ENCODE results near the gene LRP8. TPM values are rescaled to one million over a fixed set of nuclear protein-coding genes. Genes with fewer than 3 reads are reported as not detected.

The LRP8 gene
- total and polyA plus RNA-seq, 2 experiments from 2014 or later: 27.8 to 71.1 TPM

DNA sequence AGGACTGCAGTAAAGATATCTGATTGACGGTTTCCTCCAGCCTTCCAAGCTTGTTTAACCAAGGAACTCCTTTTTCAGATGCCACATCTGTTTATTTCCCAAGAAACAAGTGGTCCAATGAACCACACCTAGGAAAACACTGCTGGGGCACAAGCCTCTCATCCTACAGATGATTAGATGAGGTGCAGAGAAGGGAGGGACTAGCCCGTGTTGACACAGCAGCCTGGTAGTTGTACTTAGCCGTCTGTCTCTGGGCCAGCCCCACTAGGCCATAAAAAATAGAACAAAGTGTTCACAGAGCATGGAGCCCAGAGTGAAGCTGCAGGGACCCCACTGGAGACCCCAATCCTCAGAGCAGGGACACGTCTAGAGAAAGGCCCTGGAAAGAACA lies 32.1 kb downstream of the LRP8 start:
- Histone ChIP-seq H2AFZ (no peak overlapping the region), H3K9me2 (ENCODE audit: insufficient read depth) (no peaks in the 10 kb centered on the region), H3F3A (replicated peaks; ENCODE audit: low read depth) (no peaks in the 10 kb centered on the region), H3K27ac (ENCODE audit: low read depth) (no peak overlapping the region), H3K79me2 (replicated peaks; ENCODE audit: insufficient read depth) (peaks cover 66% of the 10 kb centered on the region), H3K4me2 (no peak overlapping the region), H3K4me1 (ENCODE audit: insufficient read depth) (no peaks in the 10 kb centered on the region; the same call in 1 of the 2 replicates), H3K4me3 (no peak overlapping the region), H4K20me1 (replicated peaks; ENCODE audit: insufficient read depth) (peaks cover 56% of the 10 kb centered on the region), H3K36me3 (ENCODE audit: insufficient read depth) (no peaks in the 10 kb centered on the region), H3K27me3 (ENCODE audit: insufficient read depth) (no peaks in the 10 kb centered on the region)
- ATAC-seq: no peak
- no peaks in the 10 kb centered on the region for H3K9me3 Mint-ChIP-seq
- H3K4me1 Mint-ChIP-seq: peaks cover 56% of the 10 kb centered on the region
- H3K36me3 Mint-ChIP-seq (ENCODE audit: low read depth): peaks cover 26% of the 10 kb centered on the region
- H3K27me3 Mint-ChIP-seq (ENCODE audit: insufficient read depth, low read depth, poor library complexity): peaks cover 34% of the 10 kb centered on the region
- DNase-seq (ENCODE audit: low spot score): no peak
- H3K4me3 Mint-ChIP-seq: no peak overlapping the region
- H3K27ac Mint-ChIP-seq: no peak overlapping the region
- TF ChIP-seq JUNB (IDR thresholded peaks at IDR 0.05; ENCODE audit: unreplicated experiment) (no peak), CTCF (conservative IDR thresholded peaks at IDR 0.05; ENCODE audit: low read depth in 2 of 2) (no peak), STAT1 (IDR thresholded peaks at IDR 0.05; ENCODE audit: unreplicated experiment) (no peak), ZNF114 (CRISPR knock-in tag; IDR thresholded peaks at IDR 0.05) (no peak), CREB1 (CRISPR knock-in tag; IDR thresholded peaks at IDR 0.05; ENCODE audit: low read depth) (no peak)
- TF ChIP-seq, protein P1, sequence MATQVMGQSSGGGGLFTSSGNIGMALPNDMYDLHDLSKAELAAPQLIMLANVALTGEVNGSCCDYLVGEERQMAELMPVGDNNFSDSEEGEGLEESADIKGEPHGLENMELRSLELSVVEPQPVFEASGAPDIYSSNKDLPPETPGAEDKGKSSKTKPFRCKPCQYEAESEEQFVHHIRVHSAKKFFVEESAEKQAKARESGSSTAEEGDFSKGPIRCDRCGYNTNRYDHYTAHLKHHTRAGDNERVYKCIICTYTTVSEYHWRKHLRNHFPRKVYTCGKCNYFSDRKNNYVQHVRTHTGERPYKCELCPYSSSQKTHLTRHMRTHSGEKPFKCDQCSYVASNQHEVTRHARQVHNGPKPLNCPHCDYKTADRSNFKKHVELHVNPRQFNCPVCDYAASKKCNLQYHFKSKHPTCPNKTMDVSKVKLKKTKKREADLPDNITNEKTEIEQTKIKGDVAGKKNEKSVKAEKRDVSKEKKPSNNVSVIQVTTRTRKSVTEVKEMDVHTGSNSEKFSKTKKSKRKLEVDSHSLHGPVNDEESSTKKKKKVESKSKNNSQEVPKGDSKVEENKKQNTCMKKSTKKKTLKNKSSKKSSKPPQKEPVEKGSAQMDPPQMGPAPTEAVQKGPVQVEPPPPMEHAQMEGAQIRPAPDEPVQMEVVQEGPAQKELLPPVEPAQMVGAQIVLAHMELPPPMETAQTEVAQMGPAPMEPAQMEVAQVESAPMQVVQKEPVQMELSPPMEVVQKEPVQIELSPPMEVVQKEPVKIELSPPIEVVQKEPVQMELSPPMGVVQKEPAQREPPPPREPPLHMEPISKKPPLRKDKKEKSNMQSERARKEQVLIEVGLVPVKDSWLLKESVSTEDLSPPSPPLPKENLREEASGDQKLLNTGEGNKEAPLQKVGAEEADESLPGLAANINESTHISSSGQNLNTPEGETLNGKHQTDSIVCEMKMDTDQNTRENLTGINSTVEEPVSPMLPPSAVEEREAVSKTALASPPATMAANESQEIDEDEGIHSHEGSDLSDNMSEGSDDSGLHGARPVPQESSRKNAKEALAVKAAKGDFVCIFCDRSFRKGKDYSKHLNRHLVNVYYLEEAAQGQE (IDR thresholded peaks at IDR 0.05; ENCODE audit: unreplicated experiment): no peak

DNA sequence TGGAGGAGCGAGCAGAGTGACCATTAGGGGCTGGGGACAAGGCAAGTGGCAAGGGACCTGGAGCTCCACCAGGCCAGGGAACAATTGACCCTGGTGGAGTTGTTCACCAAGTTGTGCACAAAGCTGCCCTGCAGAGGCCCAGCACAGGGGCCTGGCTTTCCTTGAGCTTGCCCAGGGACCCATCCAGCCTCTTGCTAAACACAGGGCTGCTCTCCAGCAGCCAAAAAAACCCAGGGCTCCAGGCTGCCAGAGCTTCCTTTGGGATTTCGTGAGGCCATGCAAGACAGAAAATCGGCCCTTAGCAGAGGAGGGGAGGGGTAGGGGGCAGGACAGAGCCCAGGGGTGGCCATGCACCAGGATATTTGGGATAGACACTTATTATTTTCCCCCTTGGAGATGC lies 32.6 kb downstream of the LRP8 start:
- no peak overlapping the region for H3K27ac ChIP-seq (ENCODE audit: low read depth)
- H3K27ac Mint-ChIP-seq: no peak overlapping the region
- no peak overlapping the region for H2AFZ ChIP-seq

More for the DNA sequence above, 32.6 kb downstream of the LRP8 start:
- Histone ChIP-seq H3K4me3 (no peak overlapping the region), H3K36me3 (ENCODE audit: insufficient read depth) (no peaks in the 10 kb centered on the region), H3K79me2 (replicated peaks; ENCODE audit: insufficient read depth) (peaks cover 66% of the 10 kb centered on the region), H3F3A (replicated peaks; ENCODE audit: low read depth) (no peaks in the 10 kb centered on the region), H3K9me2 (ENCODE audit: insufficient read depth) (no peaks in the 10 kb centered on the region), H3K4me1 (ENCODE audit: insufficient read depth) (no peaks in the 10 kb centered on the region; the same call in 1 of the 2 replicates), H3K27me3 (ENCODE audit: insufficient read depth) (no peaks in the 10 kb centered on the region), H3K4me2 (no peak overlapping the region), H4K20me1 (replicated peaks; ENCODE audit: insufficient read depth) (peaks cover 56% of the 10 kb centered on the region)
- Mint-ChIP-seq H3K9me3 (no peaks in the 10 kb centered on the region), H3K27me3 (ENCODE audit: insufficient read depth, low read depth, poor library complexity) (peaks cover 32% of the 10 kb centered on the region), H3K36me3 (ENCODE audit: low read depth) (peaks cover 29% of the 10 kb centered on the region), H3K4me3 (no peak overlapping the region), H3K4me1 (peaks cover 57% of the 10 kb centered on the region)
- ATAC-seq (no peak), DNase-seq (ENCODE audit: low spot score) (no peak)
- TF ChIP-seq NANOG (IDR thresholded peaks at IDR 0.05; ENCODE audit: borderline replicate concordance): no peak
- no peak for TF ChIP-seq EZH2phosphoT487 (IDR thresholded peaks at IDR 0.05; ENCODE audit: unreplicated experiment)
- no peak for TF ChIP-seq EZH2 (IDR thresholded peaks at IDR 0.05; ENCODE audit: low read depth, unreplicated experiment)
- no peak for TF ChIP-seq ZNF114 (CRISPR knock-in tag; IDR thresholded peaks at IDR 0.05)
- TF ChIP-seq, protein P2, sequence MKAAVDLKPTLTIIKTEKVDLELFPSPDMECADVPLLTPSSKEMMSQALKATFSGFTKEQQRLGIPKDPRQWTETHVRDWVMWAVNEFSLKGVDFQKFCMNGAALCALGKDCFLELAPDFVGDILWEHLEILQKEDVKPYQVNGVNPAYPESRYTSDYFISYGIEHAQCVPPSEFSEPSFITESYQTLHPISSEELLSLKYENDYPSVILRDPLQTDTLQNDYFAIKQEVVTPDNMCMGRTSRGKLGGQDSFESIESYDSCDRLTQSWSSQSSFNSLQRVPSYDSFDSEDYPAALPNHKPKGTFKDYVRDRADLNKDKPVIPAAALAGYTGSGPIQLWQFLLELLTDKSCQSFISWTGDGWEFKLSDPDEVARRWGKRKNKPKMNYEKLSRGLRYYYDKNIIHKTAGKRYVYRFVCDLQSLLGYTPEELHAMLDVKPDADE (IDR thresholded peaks at IDR 0.05): no peak
- TF ChIP-seq POLR2AphosphoS5 (IDR thresholded peaks at IDR 0.05; ENCODE audit: low read depth): no peak
- TF ChIP-seq JUNB (IDR thresholded peaks at IDR 0.05; ENCODE audit: unreplicated experiment): no peak
